HG03571 (cell line): ENCODE data around the gene KIF5B.
"Not testable (repeated sequence)": the region's sequence is repeated elsewhere in the genome, so short reads cannot be mapped to it uniquely, and the experiment has no call there.

ENCODE experiments used
- ATAC-seq: cut with Tn5 transposase; IDR thresholded peaks from one replicate; pipeline ENCODE4 v1.9.1; 2021; ENCODE audit not compliant: unreplicated experiment

Gene KIF5B

GRCh38 chr10:32060347-32060746, 4.1 kb upstream of the KIF5B start:
- no peak for ATAC-seq

DNA sequence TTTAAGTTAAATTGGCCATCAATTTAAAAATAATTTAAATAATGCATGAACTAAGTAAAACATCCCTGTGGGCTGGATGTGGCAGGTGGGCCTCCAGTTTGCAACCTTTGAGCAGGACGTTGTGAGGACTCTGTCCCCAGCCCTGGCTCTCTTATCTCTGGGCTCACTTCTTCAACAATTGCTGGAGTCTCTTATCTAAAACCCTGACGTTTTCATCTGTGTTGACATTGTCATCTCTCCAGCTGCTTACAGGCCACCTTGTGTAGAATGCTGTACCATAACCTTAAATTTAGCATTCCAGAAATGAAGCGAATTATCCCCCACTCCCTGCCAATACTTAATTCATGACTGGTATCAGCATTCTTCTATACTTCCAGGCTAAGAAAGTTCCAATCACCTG, 3.2 kb upstream of the KIF5B start:
- no peak for ATAC-seq

GRCh38 chr10:32057036-32057372, 779 bp upstream of the KIF5B start:
- no peak for ATAC-seq

DNA sequence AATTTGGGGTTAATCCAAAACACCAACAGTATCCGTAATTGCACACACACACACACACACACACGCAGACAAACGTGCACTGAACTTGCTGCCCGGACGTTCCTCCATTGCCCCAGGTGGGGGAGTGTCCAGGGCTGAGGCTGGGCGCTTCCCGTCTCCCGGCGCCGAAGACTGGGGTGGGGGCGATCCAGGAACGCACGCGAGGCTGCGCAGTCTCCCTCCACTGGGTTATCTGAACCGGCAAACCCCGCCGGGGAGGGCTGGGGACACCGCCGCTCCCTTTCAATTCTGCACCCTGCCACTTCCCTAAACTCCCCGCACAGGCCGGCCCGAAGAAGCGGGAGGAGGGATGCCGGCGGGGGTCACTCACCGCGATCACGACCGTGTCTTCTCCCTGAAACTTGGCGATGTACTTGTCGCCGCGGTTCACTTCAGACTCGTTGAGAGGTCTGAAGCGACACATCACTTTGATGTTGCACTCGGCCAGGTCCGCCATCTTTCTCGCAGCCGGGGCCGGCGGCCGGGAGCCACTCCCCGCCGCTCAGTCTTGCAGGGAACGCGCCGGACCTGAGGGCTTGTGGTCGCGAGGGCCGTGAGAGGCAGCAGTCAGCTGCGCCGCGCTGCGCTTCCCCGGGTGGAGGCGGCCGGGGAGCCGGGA, 618 bp downstream of the KIF5B start:
- peak; percentile 48 for ATAC-seq

- ATAC-seq, result no peak
Measured at GRCh38 chr10:32054094-32054493, 2.1 kb downstream of the KIF5B start.

DNA sequence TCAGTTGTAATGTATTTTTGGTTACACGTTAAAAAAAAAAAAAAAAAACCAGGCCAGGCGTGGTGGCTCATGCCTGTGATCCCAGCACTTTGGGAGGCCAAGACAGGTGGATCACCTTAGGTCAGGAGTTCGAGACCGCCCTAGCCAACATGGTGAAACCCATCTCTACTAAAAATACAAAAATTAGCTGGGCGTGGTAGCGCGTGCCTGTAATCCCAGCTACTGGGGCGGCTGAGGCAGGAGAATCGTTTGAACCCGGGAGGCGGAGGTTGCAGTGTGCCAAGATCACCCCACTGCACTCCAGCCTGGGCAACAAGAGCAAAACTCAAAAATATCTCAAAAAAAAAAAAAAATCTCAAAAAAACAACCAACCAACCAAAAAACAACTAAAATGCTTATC, 2.8 kb downstream of the KIF5B start:
- ATAC-seq, result not testable (repeated sequence)

- no peak for ATAC-seq
Measured at GRCh38 chr10:32051926-32052325, 4.3 kb downstream of the KIF5B start.

GRCh38 chr10:32050177-32050576, 6.0 kb downstream of the KIF5B start:
- ATAC-seq, result no peak

DNA sequence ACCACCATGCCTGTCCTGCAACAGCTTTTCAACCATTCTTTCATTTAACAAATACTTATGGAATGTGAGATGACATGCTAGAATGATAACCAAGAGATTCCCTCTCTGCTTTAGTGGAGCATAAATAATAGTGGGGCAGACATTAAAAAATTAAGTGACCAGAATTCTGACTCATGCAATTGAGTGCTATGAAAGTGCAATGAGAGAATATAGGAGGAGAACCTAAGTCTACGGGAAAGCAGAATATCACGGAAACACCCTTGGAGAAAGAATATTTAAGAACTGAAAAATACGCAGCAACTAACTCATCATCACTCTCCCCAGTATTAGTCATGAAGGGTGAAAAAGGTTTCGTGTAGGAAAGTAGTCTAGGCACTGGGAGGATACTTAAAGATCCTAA, 7.1 kb downstream of the KIF5B start:
- ATAC-seq, result no peak

DNA sequence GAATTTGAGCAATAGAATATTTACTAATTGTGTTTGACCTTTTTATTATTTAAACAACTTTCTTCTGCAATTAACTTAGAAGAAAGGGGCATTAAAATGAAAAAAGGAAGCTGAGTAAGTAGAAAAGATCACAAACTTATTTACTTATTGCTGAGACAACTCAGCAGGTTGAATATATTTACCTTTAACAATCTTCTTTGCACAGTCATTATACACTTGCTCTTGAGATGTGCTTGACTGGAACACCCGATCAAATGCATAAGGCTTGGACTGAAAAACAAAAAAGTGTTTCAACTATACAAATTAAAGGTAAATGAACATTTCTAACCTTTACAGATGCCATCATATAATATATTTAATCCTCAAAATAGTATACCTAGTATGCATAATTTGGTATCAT, 7.9 kb downstream of the KIF5B start:
- no peak for ATAC-seq

- ATAC-seq, result no peak
Measured at GRCh38 chr10:32047881-32048280, 8.3 kb downstream of the KIF5B start.

DNA sequence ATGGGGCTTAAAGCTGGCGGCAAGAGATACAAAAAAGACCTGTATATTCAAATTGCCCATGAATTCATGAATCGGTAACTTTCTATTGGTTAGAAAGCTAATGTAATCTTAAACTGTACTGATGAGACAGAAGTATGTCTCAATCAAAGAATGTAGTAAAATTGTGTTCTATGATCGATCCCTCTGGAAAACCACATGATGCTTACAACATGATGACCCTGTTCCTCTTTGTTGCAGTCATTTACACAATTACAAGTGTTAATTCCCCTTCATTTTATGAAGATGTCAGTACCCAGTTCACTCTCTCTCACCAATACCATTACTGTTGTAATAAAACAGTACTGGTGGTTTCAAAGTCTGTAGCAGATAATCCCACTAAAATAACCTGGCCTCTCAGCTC, 10.1 kb downstream of the KIF5B start:
- ATAC-seq, result no peak

- not testable (repeated sequence) for ATAC-seq
Measured at GRCh38 chr10:32042730-32043129, 13.5 kb downstream of the KIF5B start.

DNA sequence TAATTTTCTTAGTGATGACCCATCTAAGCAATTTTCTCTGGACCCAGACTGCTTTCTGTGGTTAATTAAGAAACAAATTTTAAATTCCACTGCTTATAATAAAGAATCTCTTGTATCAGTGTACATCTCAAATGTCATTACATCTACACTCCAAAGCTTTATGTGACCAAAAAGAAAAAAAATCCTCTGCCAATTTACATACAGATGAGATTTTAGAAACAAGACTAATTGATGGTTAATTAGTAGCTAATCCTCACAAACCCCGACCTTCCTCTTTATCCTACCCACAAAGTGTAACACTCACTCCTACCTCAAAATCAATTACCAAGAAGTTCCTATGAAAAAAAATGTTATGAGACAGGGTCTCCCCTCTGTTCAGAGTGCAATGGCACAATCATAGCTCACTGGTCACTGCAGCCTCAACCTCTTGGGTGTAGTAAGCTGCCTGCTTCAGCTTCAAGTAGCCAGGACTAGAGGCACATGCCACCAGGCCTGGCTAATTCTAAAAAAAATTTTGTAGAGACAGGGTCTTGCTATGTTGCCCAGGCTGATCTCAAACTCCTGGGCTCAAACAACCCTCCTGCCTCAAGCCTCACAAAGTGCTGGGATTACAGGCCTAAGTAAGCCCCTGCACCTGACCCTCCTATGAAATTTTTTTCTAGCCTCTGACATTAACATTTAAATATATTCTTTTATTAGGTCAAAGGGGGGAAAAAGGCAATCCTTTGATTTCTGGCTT, 14.8 kb downstream of the KIF5B start:
- no peak for ATAC-seq

GRCh38 chr10:32039734-32040133, 16.5 kb downstream of the KIF5B start:
- no peak for ATAC-seq

DNA sequence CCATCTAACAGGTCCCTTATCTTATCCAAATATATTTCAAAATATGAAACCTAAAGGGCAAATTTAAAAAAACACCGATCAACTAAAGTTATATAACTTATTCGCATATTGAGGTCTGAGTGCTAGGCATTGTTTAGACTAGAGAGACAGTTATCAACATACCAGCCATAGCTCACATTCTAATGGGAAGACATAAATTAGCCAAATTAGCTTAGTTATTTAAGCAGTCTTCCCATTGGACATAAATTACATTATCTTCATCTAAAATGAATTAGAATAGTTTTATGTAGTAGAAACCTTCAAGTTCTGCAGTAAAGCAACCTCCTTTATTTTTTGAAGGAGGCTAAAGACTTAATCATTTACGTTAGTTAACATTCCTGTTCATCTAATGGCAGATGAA, 17.4 kb downstream of the KIF5B start:
- ATAC-seq, result no peak

- ATAC-seq, result no peak
Measured at GRCh38 chr10:32036922-32037321, 19.3 kb downstream of the KIF5B start.

DNA sequence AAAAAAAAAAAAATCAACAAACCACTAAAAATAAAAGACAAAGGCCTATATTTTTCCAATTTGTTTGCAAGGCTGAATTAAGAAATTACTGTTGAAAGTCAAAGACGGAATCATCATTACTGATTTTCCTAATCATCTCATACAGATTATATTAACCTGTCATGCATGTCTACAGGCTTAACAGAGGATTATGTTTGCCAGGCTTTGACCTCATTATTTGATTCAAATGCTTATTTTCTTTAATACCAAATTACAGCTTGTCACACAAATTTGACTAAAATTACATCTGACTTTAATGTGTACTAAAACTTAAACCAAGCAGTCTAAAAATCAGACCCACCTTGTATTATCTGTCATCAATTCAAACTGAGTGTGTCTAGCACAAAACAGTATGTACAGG, 21.2 kb downstream of the KIF5B start:
- no peak for ATAC-seq

- no peak for ATAC-seq
Measured at GRCh38 chr10:32033171-32033570, 23.1 kb downstream of the KIF5B start.

DNA sequence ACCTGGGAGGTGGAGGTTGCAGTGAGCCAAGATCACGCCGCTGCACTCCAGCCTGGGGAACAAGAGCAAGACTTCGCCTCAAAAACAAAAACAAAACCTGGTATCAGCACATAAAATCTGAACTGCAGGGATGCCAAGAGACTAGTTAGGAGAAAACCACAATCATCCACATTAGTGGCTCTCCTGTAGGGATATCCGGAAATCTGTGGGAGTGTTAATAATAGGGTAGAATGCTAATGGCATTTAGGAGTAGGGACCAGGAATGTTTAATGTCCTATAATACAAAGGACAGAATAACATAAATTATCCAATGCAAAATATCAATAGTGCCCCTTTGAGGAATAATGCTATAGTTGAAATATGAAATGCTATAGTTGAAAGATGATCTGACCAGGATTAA, 24.3 kb downstream of the KIF5B start:
- ATAC-seq, result no peak

- ATAC-seq, result no peak
Measured at GRCh38 chr10:32031424-32031823, 24.8 kb downstream of the KIF5B start.

DNA sequence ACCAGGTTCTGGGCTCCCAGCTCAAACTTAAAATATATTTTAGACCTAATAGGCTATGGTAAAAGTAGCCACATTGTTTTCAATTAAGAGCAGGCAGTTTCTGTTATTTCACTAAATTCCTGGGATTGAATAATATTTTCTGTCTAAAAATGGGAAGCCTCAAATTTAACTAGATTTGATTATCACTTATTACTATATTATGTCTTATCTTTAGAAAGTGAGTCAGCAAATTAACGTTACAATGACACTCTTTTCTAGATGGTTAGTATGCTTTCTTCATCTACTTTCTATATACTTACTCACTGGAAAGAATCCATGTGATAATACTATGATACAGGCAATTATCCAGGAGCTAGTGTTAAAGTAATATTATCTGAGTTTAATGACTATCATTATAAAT, 27.5 kb downstream of the KIF5B start:
- no peak for ATAC-seq

DNA sequence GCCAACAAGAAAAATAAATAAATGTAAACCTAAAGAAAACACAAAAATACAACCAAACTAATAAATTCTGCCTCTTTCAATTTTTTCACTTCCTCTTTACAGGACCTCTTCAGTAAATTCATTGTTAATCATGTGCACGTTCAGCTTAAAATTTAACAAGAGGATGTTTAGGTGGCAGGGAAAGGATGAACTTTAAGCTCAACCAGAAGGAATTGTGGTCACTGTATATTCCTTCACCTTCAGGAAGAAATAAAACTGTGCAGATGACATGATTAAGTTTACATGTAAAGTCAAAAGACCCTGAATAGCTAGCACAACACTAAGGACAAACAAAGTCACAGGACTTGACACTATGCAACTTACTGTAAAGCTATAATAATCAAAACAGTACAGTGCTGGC, 33.0 kb downstream of the KIF5B start:
- no peak for ATAC-seq
